ENCODE measurements around the gene IQCN. TPM values are rescaled to one million over a fixed set of nuclear protein-coding genes. Genes with fewer than 3 reads are reported as not detected.

Gene IQCN
- polyA plus RNA-seq, 1 donor (not counting 4 experiments of a cell fraction or from before 2014, with no cell fraction given): not detected

- Histone ChIP-seq H3K9me1 (ENCODE audit: control insufficient read depth, extremely low read depth, insufficient read depth, low read length) (no peaks in the 10 kb centered on the region), H3K27ac (ENCODE audit: control insufficient read depth, insufficient read depth, low read length) (no peak overlapping the region), H3K4me3 (ENCODE audit: control insufficient read depth in 2 of 3, extremely low read depth in 1 of 3, insufficient read depth in 2 of 3, low read depth in 1 of 3, low read length in 3 of 3) (no peak overlapping the region), H3K4me2 (ENCODE audit: control insufficient read depth, extremely low read depth, insufficient read depth, low read depth, low read length) (no peak overlapping the region), H4K20me1 (ENCODE audit: control insufficient read depth, extremely low read depth, insufficient read depth, low read length) (no peaks in the 10 kb centered on the region), H3K9ac (ENCODE audit: control insufficient read depth, extremely low read depth, insufficient read depth, low read length) (peak overlapping the region; percentile 9), H3K27me3 (ENCODE audit: control insufficient read depth, extremely low read depth, insufficient read depth, low read length) (no peaks in the 10 kb centered on the region), H2AFZ (ENCODE audit: control insufficient read depth, low read length) (peak overlapping the region; percentile 9), H3K4me1 (ENCODE audit: control insufficient read depth, extremely low read depth, insufficient read depth, low read length) (no peaks in the 10 kb centered on the region), H3K9me3 (ENCODE audit: control insufficient read depth, low read depth, low read length) (no peaks in the 10 kb centered on the region), H3K79me2 (ENCODE audit: control insufficient read depth, insufficient read depth, low read length) (no peaks in the 10 kb centered on the region), H3K36me3 (ENCODE audit: control insufficient read depth in 2 of 2, extremely low read depth in 1 of 2, insufficient read depth in 2 of 2, low read length in 2 of 2) (peaks cover 14 to 18% of the 10 kb centered on the region in 2 experiments)
- DNase-seq (ENCODE audit: low read depth, low spot score) (no peak), FAIRE-seq (no peak)
- TF ChIP-seq EZH2 (IDR thresholded peaks at IDR 0.05; ENCODE audit: low read length): no peak
- TF ChIP-seq CTCF (optimal IDR thresholded peaks at IDR 0.05 in 1 of 3, IDR thresholded peaks at IDR 0.05 in 1 of 3, conservative IDR thresholded peaks at IDR 0.05 in 1 of 3; ENCODE audit: extremely low read depth in 1 of 3, insufficient read depth in 2 of 3, low read length in 3 of 3): no peak
- dilution Hi-C loops (cut with MboI; ENCODE audit: extremely low pct_ligation_motif_present, low sequenced_read_pairs): no loop called here
Measured at GRCh38 chr19:18304458-18305310, 30.4 kb upstream of the IQCN start.

- no peaks in the 10 kb centered on the region for H3K4me1 ChIP-seq (ENCODE audit: control insufficient read depth, extremely low read depth, insufficient read depth, low read length)
- H3K9me3 ChIP-seq (ENCODE audit: control insufficient read depth, low read depth, low read length): no peaks in the 10 kb centered on the region
- H4K20me1 ChIP-seq (ENCODE audit: control insufficient read depth, extremely low read depth, insufficient read depth, low read length): no peaks in the 10 kb centered on the region
- no peaks in the 10 kb centered on the region for H3K79me2 ChIP-seq (ENCODE audit: control insufficient read depth, insufficient read depth, low read length)
- TF ChIP-seq EZH2 (IDR thresholded peaks at IDR 0.05; ENCODE audit: low read length) (no peak), CTCF (optimal IDR thresholded peaks at IDR 0.05 in 1 of 3, IDR thresholded peaks at IDR 0.05 in 1 of 3, conservative IDR thresholded peaks at IDR 0.05 in 1 of 3; ENCODE audit: extremely low read depth in 1 of 3, insufficient read depth in 2 of 3, low read length in 3 of 3) (no peak)
- dilution Hi-C loops (cut with MboI; ENCODE audit: extremely low pct_ligation_motif_present, low sequenced_read_pairs): no loop called here
- H3K9ac ChIP-seq (ENCODE audit: control insufficient read depth, extremely low read depth, insufficient read depth, low read length): no peak overlapping the region
- H3K27me3 ChIP-seq (ENCODE audit: control insufficient read depth, extremely low read depth, insufficient read depth, low read length): no peaks in the 10 kb centered on the region
- no peak overlapping the region for H2AFZ ChIP-seq (ENCODE audit: control insufficient read depth, low read length)
- no peaks in the 10 kb centered on the region for H3K9me1 ChIP-seq (ENCODE audit: control insufficient read depth, extremely low read depth, insufficient read depth, low read length)
- H3K27ac ChIP-seq (ENCODE audit: control insufficient read depth, insufficient read depth, low read length): no peak overlapping the region
- H3K36me3 ChIP-seq (ENCODE audit: control insufficient read depth in 2 of 2, extremely low read depth in 1 of 2, insufficient read depth in 2 of 2, low read length in 2 of 2): peaks cover 13% of the 10 kb centered on the region in 2 experiments
- H3K4me3 ChIP-seq (ENCODE audit: control insufficient read depth in 2 of 3, extremely low read depth in 1 of 3, insufficient read depth in 2 of 3, low read depth in 1 of 3, low read length in 3 of 3): no peak overlapping the region
- DNase-seq (ENCODE audit: low read depth, low spot score) (no peak), FAIRE-seq (no peak)
- H3K4me2 ChIP-seq (ENCODE audit: control insufficient read depth, extremely low read depth, insufficient read depth, low read depth, low read length): no peak overlapping the region
Measured at GRCh38 chr19:18304208-18304457, 29.9 kb upstream of the IQCN start.
